CD4-positive, alpha-beta T cell treated with Interleukin-2 at 100 ng/mL for 4 hours (primary cell): ENCODE results near the gene PRSS38.

ENCODE experiments used
- DNase-seq: peaks from one replicate; pipeline ENCODE4 v3.0.0-alpha.2; 2020; ENCODE audit warnings: low spot score

PRSS38 gene

DNA sequence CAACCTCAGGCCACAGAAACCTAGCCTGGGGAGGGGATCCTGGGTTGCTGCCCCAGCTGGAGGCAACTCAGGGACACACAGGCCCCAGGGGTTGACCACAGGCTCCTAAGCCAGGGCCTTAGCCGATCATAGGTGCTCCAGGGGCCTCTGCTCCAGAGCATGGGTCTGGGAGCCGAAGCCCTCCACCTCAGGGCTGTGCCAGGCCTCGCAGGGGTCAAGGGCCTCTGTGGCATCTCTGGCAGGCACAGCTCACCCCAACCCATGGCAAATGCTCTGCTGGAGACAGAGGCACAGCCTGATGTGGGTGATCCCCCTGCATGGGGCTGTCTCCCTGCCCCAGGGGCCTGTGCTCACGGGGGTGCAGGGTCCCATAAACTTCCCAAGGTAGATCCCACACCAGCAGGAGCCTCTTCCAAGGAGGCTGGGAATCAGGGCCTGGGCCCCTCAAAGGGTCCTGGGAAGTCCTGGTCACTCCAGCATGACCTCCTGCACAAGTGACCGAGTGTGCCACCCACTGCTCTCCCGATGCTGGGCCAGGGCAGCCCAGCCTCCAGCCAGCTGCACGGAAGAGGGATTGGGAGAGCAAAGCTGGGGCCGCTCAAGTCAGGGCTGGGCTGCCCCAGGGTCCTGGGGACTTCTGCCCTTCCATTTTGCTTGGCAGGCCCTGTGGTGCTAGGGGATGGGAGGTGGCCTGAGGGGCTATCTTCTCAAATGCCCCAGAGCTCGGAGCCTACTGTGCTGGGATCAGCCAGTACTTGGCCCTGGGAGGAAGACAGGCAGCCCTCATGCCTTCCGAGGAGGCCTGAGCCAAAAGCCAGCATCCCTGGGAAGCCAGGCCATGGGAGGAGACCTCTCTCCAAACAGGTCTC, 22.2 kb upstream of the PRSS38 start:
- DNase-seq = no peak

GRCh38 chr1:227793948-227794816, 21.3 kb upstream of the PRSS38 start:
- no peak for DNase-seq

- DNase-seq = no peak
These were observed 20.7 kb upstream of the PRSS38 start for GRCh38 chr1:227794817-227795192.

DNA sequence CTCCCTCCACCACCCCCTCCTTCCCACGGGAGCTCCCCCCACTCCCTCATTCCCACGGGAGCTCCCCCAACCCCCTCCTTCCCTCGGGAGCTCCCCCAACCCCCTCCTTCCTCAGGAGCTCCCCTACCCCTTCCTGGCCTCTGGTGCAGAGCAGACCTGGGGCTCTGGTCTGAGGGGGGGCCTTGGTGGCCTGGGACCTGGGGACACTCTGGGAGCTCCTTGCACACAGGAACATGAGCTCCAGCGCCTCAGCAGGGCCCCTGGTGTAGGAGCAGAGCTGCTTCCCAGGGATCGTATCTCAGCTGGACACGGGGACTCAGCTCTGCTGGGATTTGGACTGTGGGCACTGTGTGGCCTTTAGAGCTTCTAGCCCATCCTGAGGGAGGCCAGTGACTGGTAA, 19.7 kb upstream of the PRSS38 start:
- DNase-seq = no peak

GRCh38 chr1:227796359-227796915, 19.0 kb upstream of the PRSS38 start:
- DNase-seq = no peak

GRCh38 chr1:227797144-227797543, 18.3 kb upstream of the PRSS38 start:
- no peak for DNase-seq

DNA sequence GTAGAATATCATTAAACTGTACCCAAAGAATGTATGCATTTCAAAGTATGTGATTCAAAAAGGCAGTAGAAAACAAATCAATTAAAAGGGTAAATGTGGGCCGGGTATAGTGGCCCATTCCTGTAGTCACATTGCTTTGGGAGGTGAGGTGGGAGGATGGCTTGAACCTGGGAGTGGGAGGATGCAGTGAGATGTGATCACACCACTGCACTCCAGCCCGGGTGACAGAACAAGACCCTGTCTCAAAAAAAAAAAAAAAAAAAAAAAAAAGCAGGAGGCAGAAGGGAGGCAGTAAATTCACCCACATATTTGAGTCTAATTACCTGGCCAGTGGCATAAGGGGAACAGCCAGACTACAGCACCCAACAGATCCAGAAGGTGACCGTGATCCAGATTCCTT, 17.9 kb upstream of the PRSS38 start:
- no peak for DNase-seq

- no peak for DNase-seq
These were observed 17.2 kb upstream of the PRSS38 start for GRCh38 chr1:227798078-227798802.

DNA sequence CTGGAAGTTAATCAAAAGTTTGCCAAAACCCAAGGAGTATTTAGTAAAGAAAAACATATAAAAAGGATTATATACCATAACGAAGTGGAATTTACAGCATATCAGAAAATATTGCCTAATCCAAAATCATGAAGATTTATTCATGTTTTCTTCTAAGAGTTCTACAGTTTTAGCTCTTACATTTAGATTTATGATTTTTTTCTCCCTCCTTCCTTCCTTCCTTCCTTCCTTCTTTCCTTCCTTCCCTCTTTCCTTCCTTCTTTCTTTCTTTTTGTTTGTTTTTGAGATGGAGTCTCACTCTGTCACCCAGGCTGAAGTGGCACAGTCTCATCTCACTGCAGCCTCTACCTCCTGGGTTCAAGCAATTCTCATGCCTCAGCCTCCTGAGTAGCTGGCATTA, 15.7 kb upstream of the PRSS38 start:
- DNase-seq = no peak

- no peak for DNase-seq
These were observed 11.5 kb upstream of the PRSS38 start for GRCh38 chr1:227803933-227804332.

- DNase-seq = no peak
These were observed 9.8 kb upstream of the PRSS38 start for GRCh38 chr1:227805606-227806197.

- DNase-seq = no peak
These were observed 6.9 kb upstream of the PRSS38 start for GRCh38 chr1:227808566-227808965.

- no peak for DNase-seq
These were observed 6.4 kb upstream of the PRSS38 start for GRCh38 chr1:227809026-227809425.

DNA sequence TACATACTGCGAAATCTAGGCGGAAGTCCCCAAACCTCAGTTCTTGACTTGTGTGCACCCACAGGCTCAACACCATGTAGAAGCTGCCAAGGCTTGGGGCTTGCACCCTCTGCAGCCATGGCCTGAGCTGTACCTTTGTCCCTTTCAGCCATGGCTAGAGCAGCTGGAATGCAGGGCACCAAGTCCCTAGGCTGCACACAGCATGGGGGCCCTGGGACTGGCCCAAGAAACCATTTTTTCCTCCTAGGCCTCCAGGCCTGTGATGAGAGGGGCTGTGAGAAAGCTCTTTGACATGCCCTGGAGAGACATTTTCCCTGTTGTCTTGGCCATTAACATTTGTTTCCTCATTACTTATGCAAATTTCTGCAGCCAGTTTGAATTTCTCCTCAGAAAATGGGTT, 1.5 kb upstream of the PRSS38 start:
- DNase-seq = no peak

DNA sequence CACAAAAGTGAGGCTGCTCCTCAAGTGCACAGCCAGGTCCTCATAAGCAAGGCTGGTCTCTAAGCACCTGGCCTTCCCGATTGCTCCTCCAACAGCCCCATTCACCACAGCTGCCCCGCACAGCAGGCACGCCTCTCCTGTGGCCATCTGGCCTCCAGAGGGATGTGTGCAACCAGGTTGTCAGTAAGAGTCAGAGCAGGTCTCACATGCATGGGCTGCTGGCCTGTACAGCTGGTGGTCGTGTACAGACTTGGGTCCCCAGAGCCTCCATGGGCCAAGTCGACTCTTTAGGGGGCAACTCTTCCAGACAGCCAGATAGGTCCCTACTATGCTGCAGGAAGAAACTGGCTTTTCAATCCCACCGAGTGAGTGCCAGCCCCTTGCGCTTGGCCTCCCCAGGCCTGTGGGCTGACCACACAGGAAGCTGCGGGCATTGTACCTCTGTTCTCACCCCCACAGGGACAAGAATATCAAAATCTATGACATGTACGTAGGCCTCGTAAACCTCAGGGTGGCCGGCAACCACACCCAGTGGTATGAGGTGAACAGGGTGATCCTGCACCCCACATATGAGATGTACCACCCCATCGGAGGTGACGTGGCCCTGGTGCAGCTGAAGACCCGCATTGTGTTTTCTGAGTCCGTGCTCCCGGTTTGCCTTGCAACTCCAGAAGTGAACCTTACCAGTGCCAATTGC, 1.4 kb downstream of the PRSS38 start:
- no peak for DNase-seq

GRCh38 chr1:227823537-227823936, 8.1 kb downstream of the PRSS38 start:
- DNase-seq = no peak

DNA sequence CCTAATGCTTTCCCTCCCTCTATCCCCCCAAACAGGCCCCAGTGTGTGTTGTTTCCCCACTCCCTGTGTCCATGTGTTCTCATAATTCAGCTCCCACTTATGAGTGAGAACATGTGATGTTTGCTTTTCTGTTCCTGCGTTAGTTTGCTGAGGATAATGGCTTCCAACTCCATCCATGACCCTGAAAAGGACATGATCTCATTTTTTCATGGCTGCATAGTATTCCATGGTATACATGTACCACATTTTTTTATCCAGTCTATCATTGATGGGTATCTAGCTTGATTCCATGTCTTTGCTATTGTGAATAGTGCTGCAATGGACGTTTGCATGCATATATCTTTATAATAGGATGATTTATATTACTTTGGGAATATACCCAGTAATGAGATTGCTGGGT, 8.7 kb downstream of the PRSS38 start:
- DNase-seq = no peak

GRCh38 chr1:227828786-227829185, 13.3 kb downstream of the PRSS38 start:
- no peak for DNase-seq

DNA sequence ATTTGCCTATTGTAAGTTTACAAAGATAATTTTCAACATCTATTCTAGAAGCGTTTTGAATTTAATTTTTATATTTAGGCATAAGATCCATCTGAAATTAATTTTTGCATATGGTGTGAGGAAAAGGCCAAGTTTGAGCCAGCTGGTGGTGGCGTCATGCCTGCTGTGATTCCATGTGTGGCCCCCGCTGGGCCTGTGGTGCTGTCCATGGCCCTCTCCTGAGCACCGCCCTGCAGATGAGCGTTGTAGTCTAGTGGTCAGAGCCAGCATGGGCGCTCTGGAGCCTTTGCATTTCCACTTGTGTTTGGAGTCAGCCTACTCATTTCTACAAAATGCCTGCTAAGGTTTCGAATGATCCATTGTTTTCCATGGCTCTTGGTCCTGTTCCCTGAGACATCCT, 22.7 kb downstream of the PRSS38 start:
- no peak for DNase-seq

- DNase-seq = no peak
These were observed 25.6 kb downstream of the PRSS38 start for GRCh38 chr1:227841096-227841495.
